ENCODE data around the gene FAM153A.
"Not testable (repeated sequence)": the region's sequence is repeated elsewhere in the genome, so short reads cannot be mapped to it uniquely, and the experiment has no call there.

Gene FAM153A

DNA sequence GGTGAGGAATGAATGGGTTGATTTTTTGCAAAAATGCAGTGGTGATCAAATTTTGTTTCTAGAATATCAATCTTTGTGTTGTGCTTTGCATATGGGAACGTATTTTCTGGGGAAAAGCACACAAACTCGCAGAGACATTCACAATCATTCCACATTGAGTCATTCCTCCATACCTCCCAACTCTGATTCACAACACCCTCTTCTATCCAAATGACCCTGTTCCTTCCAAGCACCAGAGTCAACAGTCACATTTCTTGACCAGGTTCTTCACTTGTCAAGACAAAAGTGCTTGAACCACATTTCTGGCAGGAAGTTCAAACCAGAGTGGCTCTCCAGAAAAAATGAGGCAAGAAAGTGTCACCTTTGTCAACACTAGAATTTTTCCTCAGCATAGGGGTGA lies 35.3 kb downstream of the FAM153A start:
- not testable (repeated sequence) for DNase-seq

GRCh38 chr5:177724858-177725257 lies 57.8 kb downstream of the FAM153A start:
- not testable (repeated sequence) for DNase-seq

- DNase-seq, result not testable (repeated sequence)
These were observed 58.7 kb downstream of the FAM153A start for GRCh38 chr5:177723831-177724485.

- not testable (repeated sequence) for DNase-seq
These were observed 59.9 kb downstream of the FAM153A start for GRCh38 chr5:177722829-177723228.

GRCh38 chr5:177719989-177720388 lies 62.7 kb downstream of the FAM153A start:
- DNase-seq, result not testable (repeated sequence)

- DNase-seq, result not testable (repeated sequence)
These were observed 67.3 kb downstream of the FAM153A start for GRCh38 chr5:177715423-177715822.

GRCh38 chr5:177696100-177696499 lies 86.6 kb downstream of the FAM153A start:
- DNase-seq, result not testable (repeated sequence)

GRCh38 chr5:177695356-177695930 lies 87.3 kb downstream of the FAM153A start:
- DNase-seq, result not testable (repeated sequence)

- DNase-seq, result not testable (repeated sequence)
These were observed 88.2 kb downstream of the FAM153A start for GRCh38 chr5:177694518-177694835.

DNA sequence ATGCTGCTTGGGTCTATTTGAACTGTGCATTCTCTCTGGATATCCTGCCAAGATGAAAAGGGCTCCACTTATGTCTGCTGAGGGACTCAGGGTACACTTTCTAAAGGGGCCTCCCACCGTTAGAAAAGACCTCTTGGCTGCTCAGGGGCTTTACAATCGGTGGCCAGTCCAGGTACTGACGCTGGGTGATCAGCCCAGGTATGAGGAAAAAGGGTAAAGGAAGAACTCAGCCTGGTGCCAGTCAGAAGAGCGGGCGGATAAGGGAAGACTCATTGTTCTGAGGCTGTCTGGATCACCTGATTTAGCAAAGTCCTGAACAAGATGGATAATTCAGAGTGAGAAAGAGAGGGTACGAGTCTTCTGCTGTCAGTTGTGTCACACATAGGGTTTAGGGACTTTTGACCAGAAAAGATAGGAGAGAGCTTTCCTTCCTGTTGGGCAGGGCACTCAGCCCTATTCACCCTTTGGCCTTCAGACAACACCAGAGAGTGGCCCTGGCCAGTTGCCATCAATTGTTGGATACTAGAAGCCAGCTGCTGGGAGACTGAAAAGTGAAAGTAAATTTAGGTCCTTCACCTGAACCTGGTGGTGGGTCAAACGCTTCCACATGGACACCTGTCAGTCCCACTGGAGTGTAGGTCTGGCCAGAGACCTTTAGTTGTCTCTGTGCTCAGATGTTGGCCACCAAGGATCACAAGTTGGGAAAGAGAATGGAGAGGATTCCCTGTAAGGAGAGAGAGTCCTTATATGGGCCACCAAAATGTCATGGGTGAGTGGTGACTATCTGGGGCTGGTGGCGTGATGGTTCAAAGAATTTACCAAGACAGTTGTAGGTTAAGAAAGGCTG lies 88.8 kb downstream of the FAM153A start:
- DNase-seq, result peak in 1 of 56 donors; percentile 2

DNA sequence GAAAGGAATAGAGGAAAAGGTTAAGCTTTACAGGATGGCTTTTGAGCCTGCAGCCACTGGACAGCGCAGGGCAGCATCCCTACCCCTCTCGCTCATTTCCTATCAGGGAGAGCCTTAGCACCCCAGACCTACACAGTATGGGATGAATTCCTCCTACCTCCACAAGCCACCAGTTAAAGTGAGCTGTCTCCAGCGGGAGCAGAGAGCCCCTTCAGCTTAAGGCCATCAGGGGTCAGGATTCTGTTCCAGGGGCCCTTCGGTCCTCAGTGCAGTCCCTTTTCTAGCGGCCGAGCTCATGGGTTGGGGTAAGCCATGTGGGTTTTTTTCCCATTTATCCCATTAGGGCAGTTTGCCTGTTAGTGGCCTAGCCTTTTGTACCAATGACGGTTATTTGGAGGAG lies 89.7 kb downstream of the FAM153A start:
- DNase-seq, result not testable (repeated sequence)

DNA sequence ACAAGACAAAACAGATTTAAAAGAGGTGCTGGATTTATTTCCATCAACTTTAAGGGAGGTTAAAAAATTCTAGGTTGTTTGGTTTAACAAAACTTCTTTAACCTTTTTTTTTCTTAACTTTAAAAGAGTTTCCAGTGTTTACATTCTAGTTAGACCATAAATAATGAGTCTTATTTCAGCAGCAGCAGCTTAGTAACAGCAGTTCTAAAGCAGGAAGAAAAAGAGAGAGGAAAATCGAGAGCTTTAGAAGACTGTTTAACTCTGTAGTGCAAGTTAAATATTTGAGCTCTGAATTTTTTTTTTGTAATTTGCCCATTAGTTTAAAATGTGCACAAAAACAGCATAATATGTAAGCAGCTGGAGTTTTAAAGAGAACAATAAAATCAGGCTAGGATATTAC lies 90.2 kb downstream of the FAM153A start:
- not testable (repeated sequence) for DNase-seq

- not testable (repeated sequence) for DNase-seq
These were observed 93.6 kb downstream of the FAM153A start for GRCh38 chr5:177689011-177689610.

DNA sequence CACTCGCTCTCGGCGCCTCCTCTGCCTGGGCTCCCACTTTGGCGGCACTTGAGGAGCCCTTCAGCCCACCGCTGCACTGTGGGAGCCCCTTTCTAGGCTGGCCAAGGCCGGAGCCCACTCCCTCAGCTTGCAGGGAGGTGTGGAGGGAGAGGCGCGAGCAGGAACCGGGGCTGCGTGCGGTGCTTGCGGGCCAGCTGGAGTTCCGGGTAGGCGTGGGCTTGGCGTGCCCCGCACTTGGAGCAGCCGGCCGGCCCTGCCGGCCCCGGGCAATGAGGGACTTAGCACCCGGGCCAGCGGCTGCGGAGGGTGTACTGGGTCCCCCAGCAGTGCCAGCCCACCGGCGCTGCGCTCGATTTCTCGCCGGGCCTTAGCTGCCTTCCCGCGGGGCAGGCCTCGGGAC lies 94.6 kb downstream of the FAM153A start:
- DNase-seq, result not testable (repeated sequence)

- not testable (repeated sequence) for DNase-seq
These were observed 100.8 kb downstream of the FAM153A start for GRCh38 chr5:177681920-177682319.

Data from nucleus accumbens (tissue), 56 donors.